K562 treated with DMSO at 1 percent for 4 hours (cell line): ENCODE results near the gene ZBTB17. TPM values are rescaled to one million over a fixed set of nuclear protein-coding genes. Genes with fewer than 3 reads are reported as not detected.

ENCODE experiments used
- total RNA-seq: library from RNA; unstranded; fragments of 300-600 nt; gene quantifications from 2 replicates; pipeline ENCODE4 v1.2.3, GENCODE V29; 2022; ENCODE audit not compliant: insufficient read depth

The ZBTB17 gene
- 31.0 and 40.4 TPM in 2 replicates for total RNA-seq

DNA sequence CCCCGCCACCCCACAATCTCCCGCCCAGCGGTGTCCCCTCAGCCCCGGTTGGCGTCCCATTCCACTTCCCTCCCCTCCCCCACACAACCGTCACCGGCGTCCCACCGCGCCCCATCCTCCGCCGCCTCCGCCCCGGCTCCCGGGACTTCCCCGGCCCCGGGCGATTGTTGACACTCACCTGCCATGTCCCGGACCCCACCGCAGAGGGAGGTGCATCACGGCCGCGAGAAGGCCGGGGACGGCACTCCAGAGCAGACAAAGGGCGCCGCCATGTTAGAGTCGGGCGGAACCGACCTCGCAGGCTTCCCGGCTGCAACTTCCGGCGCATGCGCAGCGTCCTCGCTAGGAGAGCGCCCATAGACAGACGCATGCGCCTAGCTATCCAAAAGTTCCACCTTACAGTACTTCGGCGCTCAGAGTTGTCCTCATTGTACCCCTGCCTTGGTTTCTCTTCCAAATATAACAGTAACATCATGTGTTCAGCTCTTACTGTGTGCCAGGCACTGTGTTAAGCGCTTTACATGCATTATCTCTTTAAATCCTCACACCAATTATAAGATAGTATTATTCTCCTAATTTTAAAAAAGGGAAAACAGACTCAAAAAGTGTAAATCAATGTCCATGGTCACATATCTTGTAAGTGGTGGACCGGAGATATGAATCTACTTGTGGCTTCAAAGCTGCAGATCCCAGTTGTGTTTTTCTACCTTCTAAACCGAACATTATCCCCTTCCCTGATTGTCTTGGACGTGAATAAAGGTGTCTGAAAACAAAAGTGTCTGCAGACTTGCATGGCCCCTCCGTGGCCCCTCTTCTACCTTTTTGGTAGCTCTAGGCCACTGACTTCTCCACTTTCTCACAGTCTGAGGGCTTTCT, at the start of gene ZBTB17:
Gene ZBTB17, minus strand, starts transcription at position 297 of the 876 bp plus-strand sequence. CDS start 27,606 bp downstream, outside the sequence.

DNA sequence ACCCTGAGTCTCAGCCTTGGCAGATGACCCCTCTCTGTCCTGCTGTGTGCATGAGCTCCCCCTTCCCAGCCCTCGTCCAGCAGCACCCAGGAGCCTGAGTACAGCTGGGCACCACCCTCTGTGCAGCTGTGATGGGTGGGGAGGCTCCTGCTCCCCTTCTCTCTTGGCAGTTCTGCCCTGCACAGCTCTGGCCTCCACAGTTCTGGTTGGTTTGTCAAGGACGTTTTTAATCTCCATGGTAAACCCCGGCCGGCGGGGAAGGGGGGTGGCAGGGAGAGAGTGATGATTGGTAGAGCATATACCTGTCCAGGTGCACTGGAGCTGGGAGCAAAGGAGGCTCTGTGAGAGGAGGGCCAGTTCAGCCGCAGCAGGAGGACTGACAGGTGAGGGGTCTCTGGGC, 45.8 kb upstream of the ZBTB17 start, which contains the start of gene CLCNKA:
Gene CLCNKA, plus strand, starts transcription at position 356 of the 400 bp plus-strand sequence. CDS start 584 bp downstream, outside the sequence.

DNA sequence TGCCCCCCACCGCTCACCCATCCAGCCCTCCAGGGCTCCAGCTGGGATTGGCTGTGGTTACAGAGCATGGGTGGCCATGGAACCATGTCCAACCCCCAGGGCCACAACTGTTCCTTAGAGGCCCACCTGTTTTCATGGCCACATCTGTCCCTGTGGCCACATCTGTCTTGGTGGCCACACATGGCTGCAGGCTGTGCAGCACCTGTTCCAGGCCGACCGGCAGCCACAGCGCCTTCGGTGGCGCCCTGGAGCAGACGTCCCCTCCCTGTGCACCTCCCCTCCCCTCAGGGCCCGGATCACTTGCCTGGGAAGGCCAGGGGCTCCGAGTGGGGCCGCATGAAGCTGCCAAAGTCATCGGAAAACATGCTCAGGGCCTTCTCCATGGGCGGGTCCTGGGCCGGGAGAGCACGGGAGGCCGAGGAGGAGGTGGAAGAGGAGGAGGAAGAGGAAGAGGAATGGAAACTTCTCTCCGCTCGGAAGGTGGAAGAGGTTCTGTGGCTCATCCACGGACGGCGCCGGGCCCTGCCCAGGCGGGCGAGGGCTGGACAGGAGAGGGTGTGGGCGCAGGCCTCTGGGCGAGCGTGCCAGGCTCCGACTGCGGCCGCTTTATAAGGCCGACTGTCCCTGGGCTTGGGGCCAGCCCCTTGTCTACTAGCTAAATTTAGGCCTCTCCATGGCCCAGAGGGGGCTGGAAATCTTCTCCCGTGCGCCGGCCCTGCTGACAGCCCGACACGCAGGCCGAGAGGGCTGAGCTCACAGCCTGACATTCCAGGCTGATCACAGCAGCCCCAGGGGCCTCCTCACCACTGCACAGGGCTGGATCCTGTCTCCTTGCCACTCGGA, 41.8 kb upstream of the ZBTB17 start, which contains the start of gene HSPB7:
Gene HSPB7, minus strand, starts transcription at position 583 of the 843 bp plus-strand sequence. Its CDS starts 80 bp downstream, at position 503.

Other genes with a start within 250 kb of the ZBTB17 start
- 1.1 and 2.8 TPM in 2 replicates for gene SLC25A34, start 239.8 kb downstream of the ZBTB17 start, total RNA-seq
- gene TMEM82, start 233.6 kb downstream of the ZBTB17 start, total RNA-seq = not detected in 2 replicates
- gene FBLIM1, start 217.3 kb downstream of the ZBTB17 start, total RNA-seq = not detected in 2 replicates
- gene UQCRHL, start 168.5 kb downstream of the ZBTB17 start, total RNA-seq = 1.7 and 2.4 TPM in 2 replicates
- 29.4 and 49.1 TPM in 2 replicates for gene SPEN, start 128.4 kb downstream of the ZBTB17 start, total RNA-seq
- gene SRARP, start 28.1 kb upstream of the ZBTB17 start, total RNA-seq = not detected in 2 replicates
- not detected in 2 replicates for gene HSPB7, start 41.9 kb upstream of the ZBTB17 start, total RNA-seq
- gene CLCNKA, start 45.9 kb upstream of the ZBTB17 start, total RNA-seq = 1.5 TPM in 1 of 2 replicates, not detected in the other
- 0.29 and 0.81 TPM in 2 replicates for gene CLCNKB, start 67.7 kb upstream of the ZBTB17 start, total RNA-seq
- gene FAM131C, start 97.5 kb upstream of the ZBTB17 start, total RNA-seq = not detected in 2 replicates
- gene EPHA2, start 180.0 kb upstream of the ZBTB17 start, total RNA-seq = not detected in 2 replicates
- 9.5 and 11.2 TPM in 2 replicates for gene ARHGEF19, start 236.6 kb upstream of the ZBTB17 start, total RNA-seq